Right ventricle myocardium superior (tissue), 1 donor: ENCODE results near the gene SHC4. TPM values are rescaled to one million over a fixed set of nuclear protein-coding genes. Genes with fewer than 3 reads are reported as not detected.

Source experiments
- ATAC-seq: fragments of 200-7000 bp; cut with Tn5 transposase; one replicate; pipeline ENCODE4 v1.9.1; 2020; ENCODE audit warnings: mild to moderate bottlenecking; ENCODE audit not compliant: poor library complexity
- DNase-seq: peaks from one replicate; pipeline ENCODE4 v3.0.0-alpha.2; 2020
- intact Hi-C: fragments of 100-400 bp; cut with DNase I; formaldehyde crosslinking; loops from one replicate; pipeline ENCODE4 v1.11.2; 2022
- total RNA-seq: library from RNA; stranded (reverse); fragmentation: NEBNext Ultra II Directional; extraction: Animal tissue kit (Norgen Biotek cat#: 25700); gene quantifications from one replicate; pipeline ENCODE4 v1.2.1, GENCODE V29; 2021
- donor health status: DM: no; HTN: yes; CAD: no; lungs with severe emphysema.

Gene SHC4
- total RNA-seq, 1 donor from 2014 or later = 2.5 TPM

DNA sequence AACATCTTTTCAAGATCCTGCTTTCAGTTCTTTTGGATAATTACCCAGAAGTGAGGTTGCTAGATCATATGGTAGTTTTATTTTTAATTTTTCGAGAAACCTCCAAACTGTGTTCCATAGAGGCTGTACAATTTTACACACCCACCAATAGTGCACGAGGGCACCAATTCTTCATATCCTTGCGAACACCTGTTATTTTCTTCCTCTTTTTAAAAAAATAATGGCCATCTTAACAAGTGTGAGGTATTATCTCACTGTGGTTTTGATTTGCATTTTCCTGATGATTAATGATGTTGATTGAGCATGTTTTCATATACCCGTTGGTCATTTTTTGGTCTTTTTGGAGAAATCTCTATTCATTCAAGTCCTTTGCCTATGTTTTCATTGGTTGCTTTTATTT lies 135.2 kb downstream of the SHC4 start:
- intact Hi-C loops = no loop called here
- no peak for ATAC-seq
- DNase-seq = no peak

DNA sequence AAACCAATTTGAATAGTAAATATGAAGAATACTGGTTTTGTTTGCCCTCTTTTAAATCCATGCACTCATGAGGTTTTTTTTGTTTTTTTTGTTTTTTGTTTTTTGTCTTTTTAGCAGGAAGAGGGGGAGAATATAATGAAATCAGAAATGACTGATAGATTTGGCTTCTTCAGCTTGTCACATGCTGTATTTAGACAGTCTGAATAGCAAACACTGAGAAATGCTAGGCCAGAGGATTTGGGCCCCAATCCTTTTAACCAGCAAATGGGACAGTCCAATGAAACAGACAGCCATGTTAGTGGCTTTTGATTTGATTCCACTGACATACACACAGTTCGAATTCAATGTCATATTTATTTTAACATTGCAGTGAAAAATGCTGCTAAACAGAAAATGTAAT lies 138.6 kb downstream of the SHC4 start:
- intact Hi-C loops = no loop called here
- DNase-seq (no peak), ATAC-seq (no peak)

DNA sequence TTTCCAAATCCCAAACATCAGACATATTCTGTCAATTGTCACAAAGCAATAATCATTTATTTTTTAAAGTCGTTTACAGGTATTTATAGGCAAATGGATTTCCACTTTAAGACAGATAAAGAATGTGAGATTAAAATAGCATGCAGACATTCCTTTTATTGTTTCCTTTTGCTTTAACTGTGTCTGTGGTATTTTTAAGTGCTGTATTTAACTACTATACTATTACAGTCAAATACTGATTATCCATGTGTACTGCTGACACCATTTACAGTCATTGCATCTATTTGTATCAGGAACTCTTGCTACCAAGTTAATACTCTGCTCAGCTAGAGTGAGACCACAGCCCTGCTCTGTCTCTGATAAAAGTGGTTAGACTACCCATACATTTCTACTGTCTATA lies 140.0 kb downstream of the SHC4 start:
- DNase-seq (no peak), ATAC-seq (no peak)
- intact Hi-C loops = no loop called here

DNA sequence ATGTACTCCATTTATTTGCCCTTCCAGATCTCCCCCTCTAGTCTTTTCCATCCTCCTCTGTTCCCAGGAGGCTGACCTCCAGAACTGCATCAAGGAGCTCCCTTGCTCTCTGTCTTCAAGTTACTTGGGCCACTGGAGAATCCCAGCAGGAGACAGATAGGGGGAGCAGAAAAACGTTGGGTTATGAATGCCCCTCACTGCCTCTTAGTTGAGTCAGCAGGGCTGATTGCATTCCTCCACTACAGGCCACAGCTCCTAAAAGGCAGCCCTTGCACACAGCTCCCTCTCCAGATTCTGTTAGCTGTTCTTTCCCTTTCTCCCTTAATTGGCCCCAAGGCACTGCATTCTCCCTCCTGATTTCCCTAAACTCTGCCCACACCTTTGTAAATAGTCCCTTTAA lies 140.5 kb downstream of the SHC4 start:
- intact Hi-C loops = no loop called here
- DNase-seq = no peak
- no peak for ATAC-seq

DNA sequence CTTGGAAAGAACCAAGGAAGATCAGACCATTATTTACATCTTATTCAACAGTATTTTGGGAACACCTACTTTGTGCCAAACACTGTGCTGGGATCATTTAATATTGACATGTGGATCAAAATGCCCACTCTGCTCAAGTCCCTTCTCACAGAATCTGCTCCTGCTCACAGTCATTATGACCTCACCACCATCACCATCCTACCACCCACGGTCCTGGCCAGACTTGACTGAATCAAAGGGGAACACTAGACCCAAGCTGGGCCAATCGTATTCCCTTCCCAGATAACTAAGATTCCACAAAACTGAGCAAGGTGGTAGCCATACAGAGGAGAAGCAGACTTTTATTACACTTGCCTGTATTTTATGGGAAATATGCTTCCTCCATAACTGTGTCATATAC lies 149.4 kb downstream of the SHC4 start:
- ATAC-seq (no peak), DNase-seq (no peak)
- intact Hi-C loops = no loop called here

DNA sequence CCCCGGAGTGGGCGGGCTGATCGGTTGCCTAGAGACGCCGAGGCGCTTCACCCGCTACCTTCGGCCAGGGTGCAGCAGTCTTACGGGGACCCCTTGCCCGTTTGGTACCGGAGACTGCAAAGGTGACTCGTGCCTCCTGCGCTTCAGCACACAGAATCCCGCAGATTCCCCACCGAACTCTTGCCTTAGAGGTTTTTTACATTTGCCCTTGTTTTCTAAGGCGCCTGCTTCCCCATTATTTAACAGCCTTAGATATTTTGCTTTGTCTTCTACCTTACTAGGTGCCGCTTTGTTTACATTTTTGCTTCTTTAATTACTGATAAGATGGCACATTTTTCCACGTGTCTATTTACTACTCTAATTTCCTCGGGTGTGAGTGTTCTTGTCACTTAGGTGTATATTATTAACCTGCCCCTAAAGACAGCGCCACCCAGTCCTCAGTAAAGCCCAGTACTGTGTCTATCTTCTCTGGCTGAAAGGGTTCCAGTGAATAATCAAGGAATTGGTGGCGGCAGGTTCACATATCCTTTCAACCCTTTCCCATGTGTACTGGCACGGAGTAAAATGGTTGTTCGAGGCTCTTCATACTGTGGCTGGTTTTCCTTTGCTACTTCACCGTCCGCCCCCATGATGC lies 152.3 kb downstream of the SHC4 start:
- peak; percentile 9 for ATAC-seq
- no peak for DNase-seq
- intact Hi-C loops = no loop called here

DNA sequence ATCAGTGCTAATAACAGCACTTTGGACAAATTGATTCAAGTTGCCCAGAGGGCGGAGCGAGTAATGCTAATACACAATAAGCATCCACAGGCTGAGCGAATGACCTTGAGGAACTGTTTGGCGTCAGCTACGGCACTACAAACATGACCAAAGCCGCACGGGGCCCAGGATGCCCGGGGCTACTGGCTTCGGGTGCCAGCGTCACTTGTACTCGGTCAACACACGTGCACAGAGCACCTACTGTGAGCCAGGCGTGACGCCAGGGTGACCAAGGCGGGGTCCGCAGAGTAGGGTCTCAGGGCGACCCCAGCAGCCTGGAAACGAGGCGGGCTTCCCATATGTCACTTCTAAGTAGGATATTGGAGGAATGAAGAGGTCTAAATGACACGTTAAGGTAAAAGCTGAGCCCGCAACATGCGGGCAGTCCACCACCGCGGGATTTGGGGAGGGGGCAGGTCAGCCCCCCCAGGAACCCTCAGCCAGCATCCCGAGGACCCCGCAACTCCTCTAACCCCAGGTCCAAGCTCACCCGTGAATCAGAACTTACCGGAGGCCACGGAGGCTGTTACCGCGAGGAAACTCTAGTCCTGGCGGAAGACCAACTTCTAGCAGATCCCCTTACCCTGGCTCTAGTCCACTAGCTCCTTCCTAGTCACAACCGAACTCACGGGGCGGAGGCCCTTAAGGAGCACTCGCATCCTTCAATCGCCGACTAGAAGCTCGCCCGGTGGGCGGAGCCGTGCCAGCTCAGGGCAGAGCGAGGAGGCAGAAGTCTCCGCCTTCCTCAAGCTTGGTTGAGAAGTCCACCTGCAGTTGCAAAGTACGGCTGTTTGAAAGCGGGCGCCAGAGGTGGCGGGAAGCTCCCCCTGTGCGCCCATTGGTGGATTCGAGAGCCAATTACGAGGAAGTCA lies 153.1 kb downstream of the SHC4 start, which contains the start of gene CEP152:
CEP152 (minus strand) TSS at position 656 of the 911 bp plus-strand sequence. CDS start 5,420 bp downstream, outside the sequence.
- intact Hi-C loops = no loop called here
- peak; percentile 97 for DNase-seq

DNA sequence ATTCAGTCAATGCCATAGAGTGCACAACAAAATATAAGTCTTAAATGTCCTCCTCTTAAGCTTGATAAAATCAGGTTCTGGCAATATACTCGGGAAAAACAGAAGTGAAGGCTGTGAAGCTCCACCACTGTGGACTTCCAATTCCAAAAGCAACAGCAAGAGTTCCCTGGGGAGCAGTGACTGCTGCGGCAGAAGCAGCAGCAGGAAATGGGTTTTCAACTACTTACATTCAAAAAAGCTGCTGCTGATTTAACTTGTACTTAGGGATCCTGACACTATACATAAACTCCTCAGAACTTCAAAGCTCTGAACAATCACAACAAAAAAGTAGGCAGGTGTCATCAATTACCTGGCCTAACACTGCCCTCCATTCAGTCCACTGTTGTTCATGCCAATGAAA lies 157.6 kb downstream of the SHC4 start:
- DNase-seq (no peak), ATAC-seq (no peak)
- intact Hi-C loops = no loop called here

More for the DNA sequence above, 153.1 kb downstream of the SHC4 start, which contains the start of gene CEP152:
- peak; percentile 99 for ATAC-seq

DNA sequence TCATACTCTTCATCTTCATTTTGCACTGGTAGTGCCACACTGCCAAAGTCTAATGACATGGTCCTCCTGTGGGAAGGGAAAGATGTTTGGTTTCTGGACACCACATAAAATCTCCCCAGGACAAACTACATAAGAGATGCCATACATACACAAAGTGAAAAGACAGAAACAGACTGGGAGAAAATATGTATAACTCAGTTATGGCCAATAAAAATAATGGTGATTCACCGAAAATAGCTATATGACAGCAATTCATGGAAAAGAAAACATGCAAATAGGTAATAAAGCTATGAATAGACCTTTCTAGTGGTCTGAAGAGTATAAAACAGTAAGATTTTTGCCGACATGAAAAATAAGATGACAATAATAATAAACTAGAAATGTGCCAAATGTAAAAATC lies 158.1 kb downstream of the SHC4 start:
- DNase-seq (no peak), ATAC-seq (no peak)
- intact Hi-C loops = no loop called here

DNA sequence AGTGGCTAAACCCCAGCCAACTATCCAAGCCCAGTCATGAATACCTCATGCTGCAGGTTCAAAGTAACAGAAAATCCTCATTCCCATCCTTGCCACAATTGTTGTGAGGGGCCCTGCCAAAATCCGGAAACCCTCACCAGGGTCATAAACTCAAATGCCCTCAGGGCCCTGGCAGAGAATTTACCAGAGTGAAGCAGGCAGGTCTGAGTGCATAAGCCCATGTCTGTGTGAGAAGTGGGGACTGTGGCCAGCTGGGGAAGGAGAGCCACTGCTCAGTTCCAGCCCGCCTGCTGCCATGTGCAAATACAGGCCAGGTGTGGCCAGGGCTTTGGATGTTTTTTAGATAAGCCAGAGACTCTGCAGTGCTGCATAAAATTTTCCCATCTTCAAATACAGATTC lies 159.8 kb downstream of the SHC4 start:
- intact Hi-C loops = loop anchor here (5.0 kb wide), 1 partner anchor 442 kb away; no protein-coding TSS in a partner anchor
- no peak for DNase-seq

DNA sequence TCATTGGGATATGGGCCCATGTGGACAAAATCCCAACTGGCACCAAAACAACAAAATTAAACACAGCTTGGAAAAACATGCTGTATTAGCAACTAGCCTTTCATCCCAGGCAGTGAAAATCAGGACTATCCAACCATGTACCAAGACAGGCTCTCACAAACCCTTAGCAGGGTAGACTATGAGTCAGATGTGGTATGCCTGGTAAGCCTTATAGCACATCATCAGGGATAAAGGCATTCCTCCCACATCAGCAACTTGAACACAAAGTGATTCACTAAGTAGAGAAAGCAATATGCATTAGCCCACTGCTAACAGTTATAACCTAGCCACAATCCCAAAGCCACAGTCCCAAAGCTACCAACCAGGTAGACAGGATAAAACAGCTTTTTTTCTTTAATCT lies 160.9 kb downstream of the SHC4 start:
- no peak for DNase-seq
- no peak for ATAC-seq
- intact Hi-C loops = loop anchor here (5.0 kb wide), 1 partner anchor 441 kb away; no protein-coding TSS in a partner anchor

More for the DNA sequence above, 159.8 kb downstream of the SHC4 start:
- no peak for ATAC-seq

DNA sequence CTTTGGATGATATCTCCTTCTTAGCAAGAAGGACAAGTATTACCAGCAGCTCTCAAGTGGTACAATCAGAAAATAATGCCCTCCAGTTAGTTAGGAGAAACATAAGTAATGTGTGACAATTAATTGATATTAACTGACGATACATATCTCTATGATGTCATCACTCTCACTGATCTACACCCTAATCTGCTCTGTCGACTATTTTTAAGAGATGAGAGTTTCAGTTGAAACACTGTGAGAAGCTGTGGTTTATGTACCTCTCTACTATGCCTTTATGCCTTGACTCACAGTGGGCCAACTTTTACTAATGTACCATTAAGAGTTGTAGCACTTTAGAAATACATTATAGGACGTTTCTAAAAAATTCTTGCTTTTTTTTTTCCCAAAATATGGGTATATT lies 161.5 kb downstream of the SHC4 start:
- DNase-seq (no peak), ATAC-seq (no peak)
- intact Hi-C loops = loop anchor here (5.0 kb wide), 1 partner anchor 440 kb away; no protein-coding TSS in a partner anchor

DNA sequence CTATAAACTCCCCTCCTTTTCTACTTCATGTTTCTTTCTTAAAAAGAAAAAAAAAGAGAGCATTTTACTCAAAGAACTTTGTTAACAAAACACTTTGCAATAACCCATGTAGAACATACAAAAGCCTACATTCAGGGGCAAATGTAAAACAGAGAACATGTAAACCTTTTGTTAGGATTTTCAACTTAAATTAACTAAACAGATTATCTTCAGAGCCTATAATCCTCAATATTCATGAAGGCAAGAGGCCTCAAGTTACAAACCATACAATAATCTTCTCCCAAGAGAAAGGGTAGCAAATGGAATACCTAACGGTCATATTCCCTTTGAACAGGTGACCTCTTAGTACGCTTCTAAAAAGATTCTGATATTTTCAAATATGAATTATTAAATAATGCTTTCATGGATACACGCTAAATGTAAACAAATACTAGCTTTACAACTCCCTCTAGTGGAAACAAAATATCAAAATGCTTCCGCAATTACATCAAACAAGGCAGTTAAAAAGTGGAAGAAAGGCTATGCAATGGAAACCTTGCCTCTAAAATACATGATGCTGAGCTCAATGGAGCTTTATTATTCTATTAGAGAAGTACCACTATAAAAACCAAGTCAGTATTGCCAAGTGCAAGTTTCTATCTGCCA lies 162.8 kb downstream of the SHC4 start:
- ATAC-seq = peak; percentile 64
- intact Hi-C loops = loop anchor here (5.0 kb wide), 1 partner anchor 439 kb away; no protein-coding TSS in a partner anchor
- DNase-seq = no peak

DNA sequence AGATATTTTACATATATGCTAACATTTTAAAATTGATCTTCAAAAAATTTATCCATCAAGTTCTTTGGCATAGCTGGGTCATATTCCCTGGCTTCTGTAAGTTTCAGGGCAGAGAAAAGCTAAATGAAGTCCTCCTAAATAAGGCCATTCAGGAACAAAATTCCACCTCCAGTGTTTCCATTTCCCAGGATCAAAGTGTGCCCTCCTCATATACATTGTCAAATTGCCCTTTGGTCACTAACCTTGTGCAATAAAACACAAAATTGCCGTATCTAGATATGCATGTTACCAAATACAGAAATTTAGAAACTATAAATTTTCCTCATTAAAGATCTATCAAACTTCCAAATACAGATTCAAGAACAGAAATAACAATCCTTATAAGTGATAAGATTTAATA lies 163.5 kb downstream of the SHC4 start:
- no peak for ATAC-seq
- DNase-seq = no peak
- intact Hi-C loops = loop anchor here (5.0 kb wide), 1 partner anchor 438 kb away; no protein-coding TSS in a partner anchor

DNA sequence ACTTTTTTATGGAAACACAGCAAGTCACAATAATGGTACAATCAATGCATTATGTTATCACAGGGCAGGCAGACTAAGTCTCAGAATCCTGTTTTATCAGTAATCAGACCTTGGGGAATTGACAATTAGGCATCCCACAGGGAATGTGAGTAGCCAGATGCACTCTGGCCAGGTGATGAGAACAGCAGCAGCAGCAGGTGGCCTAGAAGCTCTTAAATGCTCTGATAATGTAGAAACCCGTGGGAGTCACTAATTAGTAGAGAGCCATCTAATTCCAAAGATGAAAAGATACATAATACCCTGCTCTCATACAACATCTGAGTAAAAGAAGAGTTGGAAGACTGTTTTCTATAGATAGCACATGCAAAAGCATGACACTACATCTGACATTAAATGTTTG lies 165.4 kb downstream of the SHC4 start:
- DNase-seq (no peak), ATAC-seq (no peak)
- intact Hi-C loops = no loop called here

DNA sequence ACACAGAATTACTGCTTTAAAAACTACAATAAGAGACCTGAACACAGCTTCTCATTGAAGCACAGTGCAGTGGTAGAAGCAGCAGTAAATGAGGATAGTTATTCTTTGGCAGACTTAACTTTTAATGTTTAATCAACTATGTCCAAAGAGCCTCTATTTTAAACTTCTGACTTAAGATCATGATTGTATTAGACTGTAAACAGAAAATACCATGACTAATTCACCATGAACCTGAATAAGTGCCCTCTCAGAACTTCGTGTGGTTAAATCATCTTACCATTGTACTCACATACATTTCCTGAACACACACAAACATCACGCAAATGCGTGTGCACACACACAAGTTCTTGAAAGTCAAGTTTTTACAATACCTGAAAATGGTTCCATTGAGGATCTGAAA lies 166.8 kb downstream of the SHC4 start:
- intact Hi-C loops = no loop called here
- DNase-seq (no peak), ATAC-seq (no peak)

DNA sequence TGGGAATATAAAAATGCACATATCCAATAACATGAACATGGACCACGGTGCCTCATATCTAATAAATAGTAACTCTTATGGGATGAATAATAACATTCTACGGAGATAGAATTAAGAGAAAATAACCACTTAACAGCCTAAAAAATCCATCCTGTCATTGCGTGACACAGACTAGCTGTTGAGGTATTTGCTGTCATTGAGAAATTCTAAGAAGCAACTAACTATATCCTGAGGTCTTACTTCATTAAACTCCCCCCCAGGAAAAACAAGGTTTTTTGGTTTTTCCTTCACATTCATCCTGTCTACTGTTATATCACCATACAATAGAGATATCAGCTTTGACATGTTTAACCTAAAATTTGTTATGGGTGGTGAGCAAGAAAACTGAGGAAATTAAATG lies 167.2 kb downstream of the SHC4 start:
- no peak for ATAC-seq
- intact Hi-C loops = no loop called here

DNA sequence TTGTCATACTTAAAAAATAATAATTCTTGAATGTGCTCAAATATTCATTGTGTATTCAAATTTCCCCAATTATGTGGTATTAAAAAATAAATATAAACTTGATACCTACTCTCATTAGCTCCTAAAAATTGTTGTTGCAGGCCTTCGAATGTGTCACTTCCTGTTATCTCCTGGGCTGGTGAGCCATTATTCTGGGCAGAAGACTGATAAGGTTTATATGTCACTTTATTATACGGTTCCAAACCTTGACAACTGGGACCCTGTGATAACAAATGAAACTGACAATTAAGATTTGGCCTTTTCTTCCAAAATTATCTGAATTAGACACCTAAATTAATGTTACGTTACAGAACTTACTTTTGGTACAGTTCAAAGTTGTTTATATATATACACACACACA lies 167.8 kb downstream of the SHC4 start:
- intact Hi-C loops = no loop called here
- DNase-seq (no peak), ATAC-seq (no peak)

More for the DNA sequence above, 167.2 kb downstream of the SHC4 start:
- DNase-seq = no peak

DNA sequence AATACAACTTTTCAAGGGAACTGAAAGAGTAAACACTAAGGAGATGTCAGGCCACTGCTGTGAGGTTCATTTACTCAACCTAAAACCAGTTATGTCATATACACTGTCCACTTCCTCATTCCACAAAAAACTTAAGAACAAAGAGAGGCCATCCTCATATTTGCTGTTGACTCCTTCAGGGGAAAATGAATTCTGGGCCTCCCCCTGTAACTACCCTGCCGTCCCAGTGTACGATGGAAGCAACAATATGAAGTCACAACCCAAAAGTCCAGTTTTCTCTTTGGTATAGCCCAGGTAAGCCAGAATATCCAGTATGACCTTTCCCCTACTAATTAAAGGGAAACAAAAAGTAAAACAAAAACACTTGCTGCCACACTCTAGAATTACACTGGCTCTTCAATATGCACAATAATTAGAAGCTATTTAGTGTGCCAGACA lies 169.0 kb downstream of the SHC4 start:
- intact Hi-C loops = no loop called here
- DNase-seq (no peak), ATAC-seq (peak; percentile 62)
